Body of pancreas (tissue), 4 donors: Measurements from ENCODE around the gene LCOR. TPM values are rescaled to one million over a fixed set of nuclear protein-coding genes. Genes with fewer than 3 reads are reported as not detected.

Experiments used
- ATAC-seq: fragments of 150-250 bp; one replicate; pipeline ENCODE4 v1.9.1; 2016
- DNase-seq, 4 donors: peaks; one replicate each; pipeline ENCODE4 v3.0.0-alpha.2; 2019
- H3K27ac ChIP-seq, 4 donors: fragments of 200-600 bp; sonication (generic); 1 replicate in 3 of 4; 2 replicates in 1 of 4; pipeline versions ENCODE4 v1.5.1 to v1.6.1; 2016 to 2019; ENCODE audit warnings: mild to moderate bottlenecking in 1 of 4, mixed read lengths in 1 of 4, moderate library complexity in 1 of 4
- H3K27me3 ChIP-seq, 2 donors: fragments of 200-600 bp; sonication (generic); one replicate each; pipeline ENCODE4 v1.6.0; 2016; ENCODE audit warnings: mild to moderate bottlenecking in 1 of 2
- H3K36me3 ChIP-seq, 2 donors: fragments of 200-600 bp; sonication (generic); replicated peaks in 1 of 2; 2 replicates each; pipeline ENCODE4 v1.5.1; 2016; ENCODE audit warnings: low read depth in 2 of 2; ENCODE audit not compliant: insufficient read depth in 1 of 2
- H3K4me1 ChIP-seq: fragments of 200-600 bp; sonication (generic); one replicate; pipeline ENCODE4 v1.6.0; 2016
- H3K4me3 ChIP-seq, 2 donors: fragments of 200-600 bp; sonication (generic); 1 replicate in 1 of 2; 2 replicates in 1 of 2; pipeline ENCODE4 v1.5.1; 2016 to 2019
- H3K9me3 ChIP-seq, 3 donors: fragments of 200-600 bp; sonication (generic); 1 replicate in 2 of 3; 2 replicates in 1 of 3; pipeline ENCODE4 v1.5.1; 2016
- CTCF ChIP-seq, 7 experiments: fragments of 450-650 bp in 4 of 7; fragments of 200-600 bp in 3 of 7; sonication (generic) in 3 of 7; IDR thresholded peaks; one replicate each; pipeline ENCODE4 v1.5.1; 2016 to 2019; ENCODE audit warnings: antibody characterized with exemption in 7 of 7
- POLR2A ChIP-seq, 3 donors: fragments of 450-650 bp; IDR thresholded peaks; one replicate each; pipeline ENCODE4 v1.6.1; 2016; ENCODE audit warnings: antibody characterized with exemption in 3 of 3, mild to moderate bottlenecking in 2 of 3
- WGBS, 2 donors: methylation state at CpG; one replicate each; pipeline ENCODE4 v1.1.5; 2017; 5-methylcytosine and 5-hydroxymethylcytosine counted together
- intact Hi-C: fragments of 100-400 bp; cut with DNase I; formaldehyde crosslinking; loops from one replicate; pipeline ENCODE4 v1.15.1; 2023
- total RNA-seq, 2 donors: library from RNA; depleted of rRNA; stranded (reverse); fragments of >200 nt; gene quantifications; one replicate each; pipeline ENCODE4 v1.1.0, GENCODE V29; 2016

The LCOR gene
- total RNA-seq, 2 donors from 2014 or later = 34.5 to 35.3 TPM

- H3K4me3 ChIP-seq = no peak overlapping the region
- no peaks in the 10 kb centered on the region for H3K36me3 ChIP-seq
- TF ChIP-seq POLR2A (IDR thresholded peaks at IDR 0.05) (no peak), CTCF (IDR thresholded peaks at IDR 0.05) (no peak)
- H3K9me3 ChIP-seq = no peaks in the 10 kb centered on the region
- intact Hi-C loops = no loop called here
- 81 to 83% methylated on average over 5 of the region's 5 CpGs for WGBS, 2 donors
- no peaks in the 10 kb centered on the region for H3K4me1 ChIP-seq
- H3K27me3 ChIP-seq = no peaks in the 10 kb centered on the region
- DNase-seq (no peak), ATAC-seq (no peak)
- no peak overlapping the region for H3K27ac ChIP-seq
Measured at GRCh38 chr10:96917628-96918027, 85.5 kb downstream of the LCOR start.

DNA sequence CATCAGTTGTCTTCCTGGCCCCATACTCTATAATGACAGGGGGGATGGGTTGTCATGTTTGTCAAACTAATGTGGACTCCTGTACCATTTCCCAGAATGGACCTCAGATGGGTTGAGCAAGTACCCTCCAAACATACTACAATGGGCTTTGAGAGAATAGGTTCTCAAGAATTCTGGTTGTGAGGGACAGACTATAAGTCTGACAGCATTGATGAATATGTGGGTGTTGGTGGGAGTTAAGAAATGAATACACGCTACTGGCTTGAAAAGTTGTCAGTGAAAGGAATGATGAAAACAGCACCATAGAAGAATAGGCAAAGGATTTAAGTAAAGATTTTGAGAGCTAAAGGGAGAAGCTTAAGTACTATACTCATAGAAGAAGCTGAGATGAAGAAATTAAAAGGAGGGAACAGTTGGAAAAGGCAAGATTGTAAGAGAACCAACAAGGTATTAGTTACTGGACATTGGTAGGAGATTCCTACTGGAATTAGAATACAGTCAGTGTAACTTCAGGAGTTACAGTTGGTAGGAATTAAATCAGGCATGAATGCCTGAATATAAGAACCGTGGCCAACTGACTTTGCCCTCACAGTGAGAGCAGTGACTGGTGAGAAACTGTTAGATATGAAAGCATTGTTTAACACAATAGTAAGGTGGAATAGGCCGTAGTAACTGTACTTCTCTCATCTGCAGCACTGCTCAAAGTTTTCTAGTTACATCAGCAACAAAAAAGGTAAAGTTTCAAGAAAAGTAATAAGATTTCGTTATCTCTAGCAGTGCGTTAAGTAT is 86.3 kb downstream of the LCOR start:
- intact Hi-C loops = no loop called here
- no peaks in the 10 kb centered on the region for H3K27me3 ChIP-seq
- no peak for ATAC-seq
- 70 to 77% methylated on average over 5 of the region's 5 CpGs for WGBS, 2 donors
- TF ChIP-seq POLR2A (IDR thresholded peaks at IDR 0.05) (no peak), CTCF (IDR thresholded peaks at IDR 0.05) (no peak)
- H3K4me3 ChIP-seq = no peak overlapping the region
- no peaks in the 10 kb centered on the region for H3K36me3 ChIP-seq
- H3K4me1 ChIP-seq = peaks cover 3% of the 10 kb centered on the region
- DNase-seq = no peak
- H3K9me3 ChIP-seq = no peaks in the 10 kb centered on the region
- H3K27ac ChIP-seq = no peak overlapping the region

GRCh38 chr10:96919785-96920430 is 87.8 kb downstream of the LCOR start:
- WGBS, 2 donors = 81 to 87% methylated on average over 5 of the region's 5 CpGs
- TF ChIP-seq CTCF (IDR thresholded peaks at IDR 0.05) (no peak), POLR2A (IDR thresholded peaks at IDR 0.05) (no peak)

DNA sequence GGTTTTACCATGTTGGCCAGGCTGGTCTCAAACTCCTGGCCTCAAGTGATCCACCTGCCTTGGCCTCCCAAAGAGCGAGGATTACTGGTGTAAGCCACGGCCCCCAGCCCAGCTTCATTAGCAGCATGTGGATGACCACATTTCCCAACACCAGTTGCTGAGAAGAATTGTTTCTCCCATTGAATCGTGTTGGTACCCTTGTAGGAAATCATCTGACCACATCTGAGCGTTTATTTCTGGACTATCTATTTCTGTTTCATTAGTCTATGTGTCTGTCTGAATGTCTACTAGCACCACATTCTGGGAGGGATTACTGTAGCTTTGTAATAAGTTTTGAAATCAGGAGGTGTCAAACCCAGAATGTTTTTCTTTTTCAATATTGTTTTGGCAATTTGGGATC is 89.6 kb downstream of the LCOR start:
- WGBS, 2 donors = 82 to 99% methylated on average over 4 of the region's 4 CpGs
- Histone ChIP-seq H3K4me1 (peaks cover 15% of the 10 kb centered on the region), H3K27me3 (no peaks in the 10 kb centered on the region), H3K4me3 (no peak overlapping the region), H3K27ac (no peak overlapping the region), H3K36me3 (no peaks in the 10 kb centered on the region), H3K9me3 (no peaks in the 10 kb centered on the region)
- intact Hi-C loops = no loop called here
- TF ChIP-seq POLR2A (IDR thresholded peaks at IDR 0.05) (no peak), CTCF (IDR thresholded peaks at IDR 0.05) (no peak)
- ATAC-seq (no peak), DNase-seq (no peak)

More at GRCh38 chr10:96919785-96920430, 87.8 kb downstream of the LCOR start:
- Histone ChIP-seq H3K27ac (no peak overlapping the region), H3K36me3 (no peaks in the 10 kb centered on the region), H3K4me3 (no peak overlapping the region), H3K4me1 (peaks cover 15% of the 10 kb centered on the region), H3K9me3 (no peaks in the 10 kb centered on the region), H3K27me3 (no peaks in the 10 kb centered on the region)
- ATAC-seq = no peak
- DNase-seq = no peak
- intact Hi-C loops = no loop called here
